ENCODE data around the gene XPOT. TPM values are rescaled to one million over a fixed set of nuclear protein-coding genes. Genes with fewer than 3 reads are reported as not detected.

XPOT gene
- total and polyA plus RNA-seq, 2 of the 4 experiments (the other 2 are of a cell fraction) = 40.9 to 80.8 TPM

GRCh38 chr12:64457032-64457431 is 52.8 kb downstream of the XPOT start:
- H4K20me1 ChIP-seq (ENCODE audit: insufficient read depth, low read length) = peaks cover 28% of the 10 kb centered on the region; the same call in 1 of the 2 replicates
- H3K23ac ChIP-seq (ENCODE audit: low read depth, low read length) = no peak overlapping the region
- no peak overlapping the region for H3K4me3 ChIP-seq (ENCODE audit: insufficient read depth, low read depth, low read length)
- no peak for TF ChIP-seq SMC3 (IDR thresholded peaks at IDR 0.05; ENCODE audit: low read depth, low read length)
- TF ChIP-seq FOS (IDR thresholded peaks at IDR 0.05; ENCODE audit: low read depth, low read length) = no peak
- TF ChIP-seq RCOR1 (IDR thresholded peaks at IDR 0.05; ENCODE audit: insufficient replicate concordance, low read length) = no peak
- no peak for TF ChIP-seq MXI1 (IDR thresholded peaks at IDR 0.05; ENCODE audit: borderline replicate concordance, low read depth, low read length)
- TF ChIP-seq RAD21 (IDR thresholded peaks at IDR 0.05; ENCODE audit: low read length) = no peak
- no peak for TF ChIP-seq ELK1 (IDR thresholded peaks at IDR 0.05; ENCODE audit: borderline replicate concordance, low read depth, low read length)
- no peak for TF ChIP-seq RFX5 (IDR thresholded peaks at IDR 0.05; ENCODE audit: low read depth, low read length)
- no peak overlapping the region for H2BK5ac ChIP-seq (ENCODE audit: low read depth, low read length, poor library complexity, severe bottlenecking)
- intact Hi-C loops (cut with micrococcal nuclease) = no loop called here
- H2BK120ac ChIP-seq (ENCODE audit: low read depth, low read length) = no peak overlapping the region
- H3K9me3 ChIP-seq (ENCODE audit: control insufficient read depth, insufficient read depth, low read length) = no peaks in the 10 kb centered on the region
- H3K79me1 ChIP-seq (ENCODE audit: low read depth in 1 of 2, low read length in 2 of 2) = peaks cover 26 to 49% of the 10 kb centered on the region in 2 experiments
- H2AK5ac ChIP-seq (ENCODE audit: low read depth, low read length) = no peak overlapping the region
- no peak overlapping the region for H3K18ac ChIP-seq (ENCODE audit: low read depth, low read length)
- CTCF ChIA-PET = no interaction called here
- in situ Hi-C loops (cut with MboI; ENCODE audit: low sequenced_read_pairs) = no loop called here
- DNase-seq (peak; percentile 48), ATAC-seq (ENCODE audit: low read depth) (no peak)
- no peak overlapping the region for H3K56ac ChIP-seq (ENCODE audit: extremely low read depth, insufficient read depth, low read length)
- no peak overlapping the region for H3K4me2 ChIP-seq (ENCODE audit: low read depth, low read length)
- no peak overlapping the region for H2AK9ac ChIP-seq (replicated peaks; ENCODE audit: low read depth, low read length, poor library complexity)
- dilution Hi-C loops (cut with HindIII; ENCODE audit: low sequenced_read_pairs, unreplicated experiment) = no loop called here
- H3K14ac ChIP-seq (replicated peaks; ENCODE audit: low read depth, low read length) = no peak overlapping the region
- no peak overlapping the region for H2AFZ ChIP-seq (replicated peaks; ENCODE audit: low read length, poor library complexity)
- no TSS peak for BruUV-seq (replicated peaks)
- H2BK20ac ChIP-seq (ENCODE audit: low read depth, low read length) = no peak overlapping the region
- H3K9ac ChIP-seq (ENCODE audit: low read depth, low read length) = no peak overlapping the region
- H4K8ac ChIP-seq (ENCODE audit: low read depth in 2 of 2, low read length in 2 of 2) = no peak overlapping the region
- H3K27me3 ChIP-seq (ENCODE audit: control insufficient read depth, insufficient read depth, low read length) = no peaks in the 10 kb centered on the region
- POLR2A ChIA-PET (ENCODE audit: unreplicated experiment) = no interaction called here
- WGBS, 2 experiments (ENCODE audit: extremely low coverage in 2 of 2, insufficient read length in 1 of 2) = no CpG with 5 or more reads among the region's 6 CpGs
- H3K4ac ChIP-seq (ENCODE audit: low read depth, low read length) = no peak overlapping the region
- H3K4me1 ChIP-seq (ENCODE audit: control insufficient read depth, insufficient read depth, low read length) = peaks cover 22% of the 10 kb centered on the region
- no peak overlapping the region for H2BK15ac ChIP-seq (ENCODE audit: low read depth, low read length)
- no peak overlapping the region for H4K5ac ChIP-seq (ENCODE audit: low read depth, low read length)
- H3K27ac ChIP-seq (ENCODE audit: insufficient read depth, low read length) = no peak overlapping the region
- no peak overlapping the region for H4K91ac ChIP-seq (ENCODE audit: insufficient read depth, low read depth, low read length)
- peaks cover 10% of the 10 kb centered on the region; the same call in 1 of the 2 replicates for H3K9me1 ChIP-seq (ENCODE audit: insufficient read depth, low read length)
- peaks cover 14% of the 10 kb centered on the region for H3K36me3 ChIP-seq (ENCODE audit: control insufficient read depth, insufficient read depth, low read length)
